HepG2 (cell line): ENCODE measurements around the gene TCOF1. TPM values are rescaled to one million over a fixed set of nuclear protein-coding genes. Genes with fewer than 3 reads are reported as not detected.
A peak's percentile ranks its signal among the peaks of the same experiment; 100 is the strongest.

Experiments
- ERF ChIP-seq: IDR thresholded peaks from 2 replicates; pipeline ENCODE4 v1.6.1; 2018; ENCODE audit warnings: missing biosample characterization, missing genetic modification reagents
- ESRRA ChIP-seq: sonication (generic); formaldehyde crosslinking; IDR thresholded peaks from 2 replicates; pipeline ENCODE4 v1.5.1; 2020; ENCODE audit warnings: mild to moderate bottlenecking, low read depth, missing genetic modification reagents
- HNF4G ChIP-seq, 2 experiments: sonication (generic) in 1 of 2; formaldehyde crosslinking in 1 of 2; IDR thresholded peaks; 2 replicates each; pipeline versions ENCODE4 v1.4.0 to v1.6.1; 2011 to 2020; ENCODE audit warnings: borderline replicate concordance in 2 of 2, low read depth in 2 of 2, mild to moderate bottlenecking in 2 of 2, low read length in 1 of 2, missing genetic modification reagents in 1 of 2, moderate library complexity in 1 of 2
- RXRA ChIP-seq: sonication (generic); formaldehyde crosslinking; IDR thresholded peaks from 2 replicates; pipeline ENCODE4 v1.5.1; 2020; ENCODE audit warnings: missing genetic modification reagents
- SIX4 ChIP-seq: sonication (generic); formaldehyde crosslinking; IDR thresholded peaks from 2 replicates; pipeline ENCODE4 v1.4.0; 2020; ENCODE audit warnings: missing genetic modification reagents
- TAF15 ChIP-seq: fragments of 200-400 bp; formaldehyde crosslinking; IDR thresholded peaks from one replicate; pipeline ENCODE4 v1.6.1; 2018; ENCODE audit warnings: mild to moderate bottlenecking, low read depth, low read length; ENCODE audit not compliant: poor library complexity, severe bottlenecking
- THYN1 ChIP-seq: sonication (generic); formaldehyde crosslinking; IDR thresholded peaks from 2 replicates; pipeline ENCODE4 v1.8.1; 2023; ENCODE audit warnings: low read depth, mild to moderate bottlenecking, moderate library complexity, missing genetic modification reagents, borderline replicate concordance
- ZFYVE20 ChIP-seq: sonication (generic); formaldehyde crosslinking; IDR thresholded peaks from 2 replicates; pipeline ENCODE4 v1.8.0; 2023; ENCODE audit warnings: low read depth, mild to moderate bottlenecking, moderate library complexity, missing genetic modification reagents, borderline replicate concordance
- ZIK1 ChIP-seq: sonication (generic); formaldehyde crosslinking; IDR thresholded peaks from 2 replicates; pipeline ENCODE4 v1.5.0; 2020; ENCODE audit warnings: mild to moderate bottlenecking, low read depth, missing genetic modification reagents, borderline replicate concordance
- ZMAT3 ChIP-seq: sonication (generic); formaldehyde crosslinking; conservative IDR thresholded peaks from 2 replicates; pipeline ENCODE4 v1.7.0; 2021; ENCODE audit warnings: missing genetic modification reagents
- ZNF10 ChIP-seq: sonication (generic); formaldehyde crosslinking; IDR thresholded peaks from 2 replicates; pipeline ENCODE4 v1.4.0; 2020; ENCODE audit warnings: mild to moderate bottlenecking, low read depth, missing genetic modification reagents, borderline replicate concordance
- ZNF101 ChIP-seq: sonication (generic); formaldehyde crosslinking; IDR thresholded peaks from 2 replicates; pipeline ENCODE4 v1.4.0; 2020; ENCODE audit warnings: mild to moderate bottlenecking, low read depth, missing genetic modification reagents, borderline replicate concordance
- ZNF768 ChIP-seq: sonication (generic); formaldehyde crosslinking; IDR thresholded peaks from 2 replicates; pipeline ENCODE4 v1.4.0; 2020; ENCODE audit warnings: missing genetic modification reagents
- polyA plus RNA-seq, 8 experiments: library from polyadenylated mRNA; depleted of rRNA in 3 of 8; stranded (reverse) in 7 of 8; unstranded in 1 of 8; fragments of >200 nt; fragmentation: Illumina TruSeq in 4 of 8; extraction: Trizol in 4 of 8; gene quantifications; 2 replicates each; pipeline versions ENCODE4 v1.2.1 to v1.2.3, GENCODE V29; 2011 to 2016; ENCODE audit warnings: low read depth in 4 of 8, missing spikeins in 1 of 8, mixed read lengths in 1 of 8; ENCODE audit not compliant: insufficient read depth in 1 of 8
- total RNA-seq, 5 experiments: library from RNA; depleted of rRNA; stranded (reverse); fragments of >200 nt; fragmentation: Illumina TruSeq; extraction: Trizol; gene quantifications; 2 replicates each; pipeline ENCODE4 v1.2.3, GENCODE V29; 2016; ENCODE audit warnings: low read depth in 1 of 5
- TF ChIP-seq, protein P1 (sequence below): sonication (generic); formaldehyde crosslinking; conservative IDR thresholded peaks from 2 replicates; pipeline ENCODE4 v1.5.0; 2020; ENCODE audit warnings: missing genetic modification reagents

The TCOF1 gene
- total and polyA plus RNA-seq, 2 of the 13 experiments (the other 11 are each of a cell fraction or from before 2014, with no cell fraction given) = 10.1 to 41.6 TPM

- TF ChIP-seq, protein P1, sequence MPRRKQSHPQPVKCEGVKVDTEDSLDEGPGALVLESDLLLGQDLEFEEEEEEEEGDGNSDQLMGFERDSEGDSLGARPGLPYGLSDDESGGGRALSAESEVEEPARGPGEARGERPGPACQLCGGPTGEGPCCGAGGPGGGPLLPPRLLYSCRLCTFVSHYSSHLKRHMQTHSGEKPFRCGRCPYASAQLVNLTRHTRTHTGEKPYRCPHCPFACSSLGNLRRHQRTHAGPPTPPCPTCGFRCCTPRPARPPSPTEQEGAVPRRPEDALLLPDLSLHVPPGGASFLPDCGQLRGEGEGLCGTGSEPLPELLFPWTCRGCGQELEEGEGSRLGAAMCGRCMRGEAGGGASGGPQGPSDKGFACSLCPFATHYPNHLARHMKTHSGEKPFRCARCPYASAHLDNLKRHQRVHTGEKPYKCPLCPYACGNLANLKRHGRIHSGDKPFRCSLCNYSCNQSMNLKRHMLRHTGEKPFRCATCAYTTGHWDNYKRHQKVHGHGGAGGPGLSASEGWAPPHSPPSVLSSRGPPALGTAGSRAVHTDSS = no peak
- TF ChIP-seq ZNF10 = no peak
- no peak for TF ChIP-seq ZIK1
- no peak for TF ChIP-seq THYN1 (CRISPR knock-in tag)
- TF ChIP-seq ZNF768 = no peak
- no peak for TF ChIP-seq ERF (CRISPR knock-in tag)
- TF ChIP-seq ZNF101 (CRISPR knock-in tag) = no peak
- TF ChIP-seq ZMAT3 (CRISPR knock-in tag) = no peak
- peak; percentile 68; the same call in 1 of the 2 replicates for TF ChIP-seq HNF4G (IDR thresholded peaks at IDR 0.05; ENCODE audit: borderline replicate concordance, low read depth, low read length)
- TF ChIP-seq HNF4G (CRISPR knock-in tag; IDR thresholded peaks at IDR 0.05; ENCODE audit: borderline replicate concordance, low read depth) = no peak
- TF ChIP-seq RXRA = no peak
- no peak for TF ChIP-seq TAF15
- TF ChIP-seq ZFYVE20 (CRISPR knock-in tag) = no peak
- no peak for TF ChIP-seq ESRRA (CRISPR knock-in tag)
- TF ChIP-seq SIX4 (CRISPR knock-in tag) = no peak
Measured at GRCh38 chr5:150356575-150357294, 762 bp upstream of the TCOF1 start (continued).
